GM21447 (cell line): ENCODE measurements around the gene ZNF516.
A peak's percentile ranks its signal among the peaks of the same experiment; 100 is the strongest.
"Not testable (repeated sequence)": the region's sequence is repeated elsewhere in the genome, so short reads cannot be mapped to it uniquely, and the experiment has no call there.

Source experiments
- ATAC-seq: cut with Tn5 transposase; IDR thresholded peaks from one replicate; pipeline ENCODE4 v1.9.1; 2021; ENCODE audit not compliant: unreplicated experiment

ZNF516 gene

DNA sequence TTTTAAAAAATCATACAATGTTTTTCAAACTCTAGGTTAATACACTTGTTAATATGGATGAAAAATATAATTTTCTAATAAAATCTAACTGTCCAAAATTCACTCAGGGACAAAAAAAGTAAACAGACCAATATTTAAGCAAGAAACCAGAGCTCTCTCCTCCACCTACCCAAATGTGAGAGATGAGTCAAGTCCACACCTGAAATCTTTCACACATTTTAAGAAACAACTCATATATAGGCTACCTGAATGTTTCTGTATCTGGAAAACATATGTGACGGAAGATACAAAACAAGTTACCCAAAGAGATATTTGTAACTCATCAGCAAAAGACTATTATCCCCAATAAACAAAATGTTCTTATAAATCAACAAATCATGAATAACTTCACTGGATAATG is 20.2 kb downstream of the ZNF516 start:
- no peak for ATAC-seq

DNA sequence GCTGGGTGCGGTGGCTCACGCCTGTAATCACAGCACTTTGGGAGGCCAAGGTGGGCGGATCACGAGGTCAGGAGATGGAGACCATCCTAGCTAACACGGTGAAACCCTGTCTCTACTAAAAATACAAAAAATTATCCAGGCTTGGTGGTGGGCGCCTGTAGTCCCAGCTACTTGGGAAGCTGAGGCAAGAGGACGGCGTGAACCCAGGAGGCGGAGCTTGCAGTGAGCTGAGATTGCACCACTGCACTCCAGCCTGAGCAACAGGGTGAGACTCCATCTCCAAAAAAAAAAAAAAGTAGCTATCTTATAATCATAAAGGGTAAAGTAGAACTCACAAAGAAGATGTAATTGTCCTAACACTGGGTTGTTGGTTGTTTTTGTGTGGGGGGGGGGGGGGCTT is 21.5 kb downstream of the ZNF516 start:
- not testable (repeated sequence) for ATAC-seq

DNA sequence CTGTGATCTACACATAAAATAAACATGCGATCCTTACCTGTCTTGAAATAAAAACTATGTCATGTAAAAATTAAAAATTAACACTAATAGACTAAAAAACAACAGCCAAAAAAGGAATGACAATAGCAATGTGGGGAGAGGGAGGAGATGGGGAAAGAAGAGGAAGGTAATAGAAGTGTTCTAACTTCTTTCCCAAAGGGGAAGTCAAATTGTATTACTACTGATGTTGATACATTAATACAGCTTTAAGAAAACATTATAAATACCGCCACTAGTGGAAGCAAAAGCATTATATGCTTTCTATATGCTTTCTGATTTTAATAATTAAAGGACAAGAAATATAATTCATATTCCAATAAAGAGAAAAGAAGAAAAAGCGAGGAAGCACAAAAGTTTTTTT is 22.2 kb downstream of the ZNF516 start:
- no peak for ATAC-seq

DNA sequence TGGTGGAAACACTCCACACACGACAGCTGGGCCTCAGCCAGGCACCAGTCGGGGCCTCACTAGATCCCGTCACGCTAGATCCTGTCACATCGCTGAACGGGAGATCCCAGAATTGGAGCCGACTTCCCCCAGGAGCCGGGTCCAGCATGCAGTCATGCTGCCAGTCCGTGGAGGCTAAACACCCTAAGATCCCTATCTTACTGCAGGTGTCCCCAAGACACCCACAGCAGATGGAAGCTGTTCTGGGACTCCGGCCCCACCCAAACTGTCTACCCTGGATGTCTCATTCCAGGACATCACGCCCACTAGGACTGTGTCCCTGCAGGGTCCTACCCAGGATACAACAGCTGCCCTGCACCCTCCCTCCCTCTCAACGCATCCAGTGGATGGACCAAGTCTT is 23.4 kb downstream of the ZNF516 start:
- ATAC-seq, result no peak

DNA sequence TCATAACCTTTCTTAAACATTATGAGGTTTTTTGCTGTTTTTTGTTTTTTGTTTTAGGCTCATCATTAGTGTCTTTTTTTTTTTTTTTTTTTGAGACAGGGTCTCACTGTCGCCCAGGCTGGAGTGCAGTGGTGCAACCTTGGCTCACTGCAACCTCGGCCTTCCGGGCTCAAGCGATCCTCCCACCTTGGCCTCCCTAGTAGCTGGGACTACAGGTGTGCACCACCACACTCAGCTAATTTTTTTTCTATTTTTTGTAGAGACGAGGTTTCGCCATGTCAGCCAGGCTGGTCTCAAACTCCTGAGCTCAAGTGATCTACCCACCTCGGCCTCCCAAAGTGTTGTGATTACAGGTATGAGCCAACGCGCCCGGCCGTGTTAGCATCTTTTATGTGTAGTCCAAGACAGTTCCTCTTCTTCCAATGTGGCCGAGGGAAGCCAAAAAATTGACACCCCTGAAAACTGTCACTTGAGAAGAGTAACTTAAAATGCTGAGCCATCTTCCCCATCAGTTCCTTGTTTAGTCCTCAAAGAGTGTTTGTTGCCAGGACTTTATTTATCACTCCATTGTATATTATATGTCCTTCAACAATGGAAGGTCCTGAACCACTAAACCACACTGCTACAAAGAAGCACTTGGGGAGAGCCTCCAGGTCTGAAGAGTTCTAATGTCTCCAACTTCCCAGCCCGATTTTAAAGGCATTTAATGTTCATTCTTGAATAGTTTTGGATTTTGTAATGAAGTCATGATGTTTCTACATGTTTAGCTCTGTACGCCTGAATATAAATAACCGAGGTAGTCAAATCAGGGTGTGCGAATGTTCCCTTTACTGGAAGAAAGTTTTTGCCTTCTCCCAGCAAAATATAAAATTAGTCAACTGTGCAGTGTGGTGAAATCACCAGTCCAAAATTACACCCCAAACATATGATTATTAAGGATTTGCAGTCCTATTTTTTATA is 26.4 kb downstream of the ZNF516 start:
- no peak for ATAC-seq

DNA sequence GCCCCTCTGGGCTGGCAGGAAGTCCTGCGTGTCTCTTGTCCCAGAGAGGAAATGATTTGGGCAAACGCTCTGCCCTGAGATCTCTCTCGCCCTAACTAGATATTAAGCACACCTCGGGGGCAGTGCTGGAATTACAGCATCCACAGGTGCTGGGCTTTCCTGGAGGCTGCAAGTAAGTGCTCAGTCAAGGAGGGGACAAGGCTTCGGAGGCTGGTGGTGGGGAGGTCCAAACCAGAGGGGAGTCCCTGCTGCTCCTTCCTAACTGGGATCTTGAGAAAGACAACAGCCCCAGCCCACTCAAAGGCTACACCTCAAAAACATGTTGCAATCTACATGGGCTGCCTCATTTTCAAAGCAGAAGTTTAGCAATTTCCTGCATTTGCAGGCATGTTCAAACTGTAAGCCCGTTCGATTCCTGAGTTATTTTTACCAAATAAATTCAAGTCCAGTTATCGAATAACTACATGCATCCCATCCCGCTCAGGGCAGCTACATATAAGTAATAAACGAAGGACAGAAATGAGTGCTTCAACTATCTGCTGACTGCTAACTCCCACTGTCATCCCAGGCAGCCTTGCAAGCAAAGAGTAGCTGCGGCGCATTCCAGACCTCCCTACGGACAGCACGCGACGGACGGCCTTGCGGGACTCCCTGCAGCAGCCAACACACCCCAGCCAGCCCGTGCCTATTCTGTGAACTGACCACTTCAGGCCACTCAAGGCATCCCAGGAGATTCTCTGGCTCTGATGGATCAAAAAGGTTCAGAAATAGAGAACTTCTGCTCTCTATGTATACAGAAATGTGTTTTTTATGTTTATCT is 27.5 kb downstream of the ZNF516 start:
- ATAC-seq, result peak; percentile 49

DNA sequence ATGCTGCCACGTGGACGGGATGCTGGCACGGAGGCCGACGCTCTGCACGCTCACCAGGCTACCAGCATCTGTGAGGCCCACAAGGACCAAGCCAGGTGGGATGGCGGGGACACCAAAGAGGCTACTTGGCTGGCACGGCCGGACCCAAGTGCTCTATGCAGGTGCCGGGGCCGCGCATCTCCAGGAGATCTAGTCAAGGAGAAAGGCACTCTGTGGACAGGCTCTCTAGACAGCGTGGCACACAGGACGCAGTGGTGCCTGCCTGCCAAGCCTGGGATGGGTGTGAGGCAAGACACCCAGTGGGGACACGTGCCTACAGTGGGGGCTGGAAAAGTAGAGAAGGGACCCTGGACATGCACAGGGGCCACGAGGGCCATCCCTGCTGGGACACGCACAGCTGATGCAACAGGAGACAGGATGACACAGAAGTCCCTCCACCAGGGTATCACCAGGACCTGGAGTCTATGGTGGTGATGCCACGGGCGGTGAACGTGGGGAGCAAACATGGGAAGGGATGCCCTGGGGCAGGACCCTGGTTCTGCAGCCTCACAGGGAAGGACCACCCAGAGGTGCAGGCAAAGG is 28.5 kb downstream of the ZNF516 start:
- no peak for ATAC-seq

DNA sequence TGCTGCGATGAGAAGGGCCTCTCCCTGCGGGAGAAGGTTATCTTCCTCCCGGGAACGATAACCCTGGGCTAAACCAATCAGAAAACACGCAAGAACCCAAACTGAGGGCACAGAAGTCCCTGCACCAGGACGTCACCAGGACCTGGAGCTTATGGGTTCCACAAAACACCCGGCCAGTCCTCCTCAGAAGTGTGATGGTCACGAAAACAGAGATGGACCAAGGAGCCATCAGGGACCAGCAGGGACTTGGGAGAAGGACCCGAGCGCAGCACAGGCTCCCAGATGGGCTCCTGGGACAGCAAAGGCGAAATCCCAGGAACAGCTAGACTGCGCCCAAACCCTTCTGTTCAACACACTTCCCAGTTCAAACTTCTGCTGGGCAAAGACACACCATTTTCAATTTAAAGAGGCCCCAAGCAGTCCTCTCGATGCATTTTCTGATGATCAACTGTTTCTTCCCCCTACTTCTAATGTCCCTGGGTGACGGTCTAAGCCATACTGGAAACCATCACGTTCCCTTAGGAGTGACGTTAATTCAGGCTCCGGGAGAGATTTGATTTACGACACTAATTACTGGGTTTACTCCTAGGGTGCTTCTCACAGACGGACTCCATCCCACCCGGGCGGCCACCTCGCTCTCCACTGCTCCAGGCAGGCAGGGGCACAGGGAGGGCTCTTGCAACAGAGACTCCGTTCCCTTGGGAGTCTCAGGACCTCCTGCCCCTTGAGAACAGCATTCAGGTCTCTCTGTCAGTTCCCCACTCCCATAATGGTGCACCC is 29.2 kb downstream of the ZNF516 start:
- no peak for ATAC-seq

DNA sequence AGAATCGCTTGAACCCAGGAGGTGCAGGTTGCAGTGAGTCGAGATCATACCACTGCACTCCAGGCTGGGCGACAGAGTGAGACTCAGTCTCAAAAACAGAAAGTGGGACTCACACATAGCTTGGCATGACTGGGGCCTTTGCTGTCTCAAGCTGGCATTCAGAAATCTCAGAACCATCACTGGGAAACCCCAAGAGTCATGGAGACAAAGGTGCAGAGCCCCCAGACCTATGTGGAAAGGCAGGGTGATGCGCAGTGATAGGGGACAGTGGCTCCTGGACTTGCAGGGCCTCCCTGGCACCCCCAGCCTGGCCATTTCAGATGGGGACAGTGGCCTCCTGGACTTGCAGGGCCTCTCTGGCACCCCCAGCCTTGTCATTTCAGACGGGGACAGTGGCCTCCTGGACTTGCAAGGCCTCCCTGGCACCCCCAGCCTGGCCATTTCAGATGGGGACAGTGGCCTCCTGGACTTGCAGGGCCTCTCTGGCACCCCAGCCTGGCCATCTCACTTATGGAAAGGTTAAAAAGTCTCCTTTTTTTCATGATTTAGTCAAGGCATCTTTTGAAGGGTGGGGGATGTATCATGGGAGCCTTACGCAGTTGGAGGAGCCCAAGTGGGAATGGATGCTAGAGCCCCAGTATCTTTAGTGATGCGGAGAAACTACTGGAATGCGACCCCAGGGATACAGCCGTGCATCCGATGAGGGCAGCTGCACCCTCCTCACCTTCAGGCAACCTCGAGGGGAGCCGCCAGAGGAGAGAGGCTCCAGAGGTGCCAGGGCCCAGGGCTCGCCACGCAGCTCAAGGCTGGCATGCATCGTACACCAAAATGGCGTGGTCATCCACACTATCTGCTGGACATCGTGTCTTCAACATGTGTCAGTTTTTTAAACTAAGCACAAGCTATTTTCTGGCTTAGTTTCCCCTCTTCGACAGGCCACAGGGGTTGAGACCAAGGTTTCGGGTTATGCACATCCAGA is 30.5 kb downstream of the ZNF516 start:
- ATAC-seq, result no peak

DNA sequence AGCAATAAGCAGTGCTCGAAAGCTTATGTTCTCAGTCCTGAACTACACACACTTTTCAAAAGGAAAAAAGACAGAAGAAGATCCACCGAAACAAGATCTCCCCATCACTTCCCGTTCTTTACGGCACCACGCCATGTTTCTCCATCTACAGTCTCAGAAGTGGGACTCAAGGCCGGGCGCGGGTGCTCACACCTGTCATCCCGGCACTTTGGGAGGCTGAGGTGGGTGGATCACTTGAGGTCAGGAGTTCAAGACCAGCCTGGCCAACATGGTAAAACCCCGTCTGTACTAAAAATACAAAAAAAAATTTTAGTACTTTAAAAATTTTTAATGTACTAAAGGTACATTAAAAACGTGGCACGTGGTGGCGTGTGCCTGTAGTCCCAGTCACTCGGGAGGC is 31.2 kb downstream of the ZNF516 start:
- ATAC-seq, result no peak

DNA sequence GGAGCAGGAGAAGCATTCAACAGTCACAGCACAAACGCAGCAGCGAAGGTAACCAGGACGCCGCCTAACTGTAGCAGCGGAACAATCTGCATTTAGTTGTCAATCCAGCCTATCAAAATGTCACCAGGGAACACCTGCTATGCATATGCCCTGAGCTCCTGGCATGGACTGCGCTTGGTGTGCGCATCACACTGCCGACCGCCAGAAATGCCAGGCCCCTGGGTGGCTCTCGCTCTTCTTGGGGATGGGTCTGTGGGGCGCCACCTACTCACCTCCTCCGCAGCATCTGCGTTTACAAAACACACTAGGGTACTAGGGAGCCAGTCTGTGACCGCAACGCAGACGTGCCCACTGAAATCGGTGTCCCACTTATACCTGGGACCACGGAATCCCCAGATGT is 31.7 kb downstream of the ZNF516 start:
- no peak for ATAC-seq

DNA sequence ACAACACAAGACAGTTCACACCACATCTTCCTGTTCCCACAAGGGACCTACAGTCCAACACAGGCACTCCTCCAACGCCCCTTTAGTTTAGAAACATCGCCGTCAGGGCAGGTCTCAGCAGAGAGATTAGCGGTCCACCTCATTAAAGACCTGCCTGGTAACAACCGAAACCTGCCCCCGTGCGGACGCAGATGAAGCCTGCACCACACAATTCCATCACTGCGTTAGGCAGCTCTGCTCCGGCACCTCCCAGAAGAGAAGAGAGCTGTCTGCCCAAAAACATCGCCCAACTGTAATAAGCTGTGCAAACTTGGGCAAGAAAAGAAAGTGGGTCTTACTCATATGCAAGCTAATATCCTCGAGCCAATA is 32.7 kb downstream of the ZNF516 start:
- ATAC-seq, result no peak

DNA sequence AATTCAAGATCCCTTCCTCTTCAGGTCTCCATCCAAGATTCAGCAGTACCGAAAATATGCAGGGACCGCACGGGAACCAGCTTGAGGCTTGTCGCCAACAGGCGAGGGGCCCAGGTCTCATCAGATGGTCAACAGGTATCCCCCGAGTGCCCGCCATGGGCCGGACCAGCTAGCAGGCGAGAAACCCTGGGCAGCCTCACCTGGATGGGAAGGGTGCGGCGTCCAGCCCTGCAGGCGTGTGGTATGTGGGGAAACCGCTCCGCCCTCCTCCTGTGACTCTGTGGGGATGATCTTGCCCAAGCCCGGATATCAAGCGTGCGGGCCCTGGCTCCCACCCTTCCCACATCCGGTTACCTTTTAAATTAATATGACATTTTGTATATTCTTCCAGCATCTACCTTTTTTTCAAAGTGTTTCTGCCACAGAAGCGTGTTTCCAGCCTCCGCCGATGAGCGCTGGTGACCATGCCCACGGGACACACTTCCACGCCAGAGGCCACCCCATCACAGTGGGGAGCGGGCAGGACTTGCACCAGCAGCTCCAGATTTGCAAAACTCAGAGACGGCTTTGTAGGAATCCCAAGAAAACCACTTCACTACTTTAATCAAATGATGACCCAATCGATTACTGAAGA is 33.2 kb downstream of the ZNF516 start:
- ATAC-seq, result no peak

DNA sequence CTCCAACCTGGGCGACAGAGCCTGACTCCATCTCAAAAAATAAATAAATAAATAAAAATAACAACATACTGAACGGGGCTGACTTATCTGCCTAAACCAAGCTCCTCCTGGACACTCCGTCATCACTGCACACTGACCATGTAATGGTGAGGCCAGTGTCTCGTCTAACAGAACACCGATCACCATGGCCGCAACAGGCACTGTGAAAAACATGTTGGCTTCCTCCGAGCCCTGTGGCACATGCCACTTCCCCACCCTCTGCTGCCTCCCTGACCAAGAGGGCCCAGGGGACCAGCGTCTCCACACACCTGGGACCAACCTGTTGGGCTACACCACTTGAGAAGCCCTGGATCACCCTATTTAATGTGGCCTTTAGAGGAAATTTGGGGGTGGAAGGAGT is 33.9 kb downstream of the ZNF516 start:
- ATAC-seq, result no peak

DNA sequence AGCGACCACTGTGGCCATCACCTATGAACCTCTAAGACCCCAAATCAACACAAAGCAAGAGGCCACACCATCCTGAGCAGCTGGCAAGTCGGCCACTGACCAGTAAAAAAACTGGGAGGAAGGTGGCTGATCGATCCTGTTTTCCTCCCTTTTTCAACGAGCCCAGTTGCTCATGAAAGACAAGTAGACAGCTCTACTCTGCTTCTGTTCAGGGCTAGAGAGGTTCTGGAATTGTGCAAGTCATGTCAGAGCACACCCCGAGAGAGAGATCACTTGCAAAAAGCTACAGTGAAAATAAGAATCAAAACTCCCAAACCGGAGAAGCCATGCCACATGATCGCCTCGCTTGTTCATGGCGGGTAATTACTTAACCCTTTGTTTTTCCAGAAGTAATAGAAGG is 34.6 kb downstream of the ZNF516 start:
- no peak for ATAC-seq

DNA sequence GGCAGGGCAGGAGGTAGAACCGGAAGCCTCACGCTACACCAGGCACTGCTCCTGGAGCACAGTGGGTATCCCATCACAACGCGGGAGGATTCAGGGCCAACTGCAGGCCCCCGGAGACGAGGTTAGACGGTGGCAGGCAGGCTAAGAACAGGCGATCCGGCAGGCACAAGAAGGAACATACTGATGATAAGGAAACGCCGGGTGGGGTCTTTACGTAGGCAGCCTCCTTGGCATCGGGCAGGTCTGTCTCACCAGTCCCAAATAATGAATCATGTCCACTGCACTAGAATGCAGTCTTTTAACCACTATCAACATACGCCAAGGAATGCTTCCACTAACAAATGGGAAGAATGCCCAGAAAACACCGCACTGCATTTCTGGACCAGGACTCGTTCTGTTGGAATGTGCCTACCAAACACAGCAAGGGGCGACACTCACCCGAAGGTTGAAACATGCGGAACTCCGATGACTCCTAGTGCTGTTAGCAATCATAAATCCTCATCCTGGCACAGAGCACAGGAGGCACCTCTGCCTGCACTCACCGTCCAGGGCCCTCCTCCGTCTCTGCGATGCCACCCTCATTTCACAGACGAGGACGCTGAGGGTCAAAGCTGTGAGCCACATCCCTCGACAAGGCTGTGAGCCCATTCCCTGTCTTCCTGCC is 35.2 kb downstream of the ZNF516 start:
- ATAC-seq, result no peak

DNA sequence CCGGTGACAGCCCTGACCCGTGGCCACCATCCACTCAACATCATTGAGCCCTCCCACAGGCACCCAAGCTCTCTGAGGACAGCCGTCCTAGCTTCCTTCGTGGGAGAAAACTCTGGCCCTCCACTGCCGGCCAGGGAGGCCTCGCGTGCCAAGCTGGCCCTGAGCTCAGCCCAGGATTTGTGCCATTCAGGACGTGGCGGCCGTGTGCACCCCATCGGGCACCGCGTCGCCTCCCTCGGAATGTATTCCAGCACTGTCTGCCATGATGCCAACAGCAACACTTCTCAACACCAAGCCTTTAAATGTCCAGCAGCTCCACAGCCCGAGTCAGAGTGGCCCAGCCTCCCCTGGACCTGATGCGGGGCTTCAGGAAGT is 35.7 kb downstream of the ZNF516 start:
- no peak for ATAC-seq

DNA sequence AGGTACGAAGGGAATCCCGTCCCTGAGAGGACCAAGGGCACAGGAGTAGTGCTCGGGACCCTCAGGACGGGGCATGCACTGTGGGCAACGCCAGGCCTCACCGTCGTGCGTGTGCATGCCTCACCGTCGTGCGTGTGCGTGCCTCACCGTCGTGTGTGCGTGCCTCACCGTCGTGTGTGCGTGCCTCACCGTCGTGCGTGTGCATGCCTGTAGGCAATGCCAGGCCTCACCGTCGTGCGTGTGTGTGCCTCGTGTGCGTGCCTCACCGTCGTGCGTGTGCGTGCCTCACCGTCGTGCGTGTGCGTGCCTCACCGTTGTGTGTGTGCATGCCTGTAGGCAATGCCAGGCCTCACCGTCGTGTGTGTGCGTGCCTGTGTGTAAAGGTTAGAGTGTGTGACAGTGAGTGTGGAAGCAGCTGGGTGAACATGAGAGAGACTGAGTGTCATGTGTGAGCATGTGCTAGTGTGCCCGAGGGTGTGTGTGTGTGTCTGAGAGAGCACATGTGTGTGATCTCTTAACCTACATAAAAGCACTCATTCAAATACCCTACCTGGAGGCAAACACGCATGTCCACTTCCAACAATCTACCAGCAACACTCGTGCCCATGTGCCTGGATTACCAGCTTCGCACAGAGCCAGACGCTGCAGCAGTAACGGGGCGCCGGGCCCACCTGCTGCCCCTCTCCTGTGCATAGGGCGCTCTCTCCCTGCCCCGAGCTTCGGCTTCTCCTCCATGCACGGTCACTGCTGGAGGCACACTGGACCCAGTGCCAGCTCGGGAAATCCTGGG is 36.3 kb downstream of the ZNF516 start:
- ATAC-seq, result no peak
